ENCODE data around the gene RFX3. TPM values are rescaled to one million over a fixed set of nuclear protein-coding genes. Genes with fewer than 3 reads are reported as not detected.

Gene RFX3
- total and polyA plus RNA-seq, 2 of the 13 experiments (the other 11 are each of a cell fraction or from before 2014, with no cell fraction given) = 2.7 to 5.3 TPM

DNA sequence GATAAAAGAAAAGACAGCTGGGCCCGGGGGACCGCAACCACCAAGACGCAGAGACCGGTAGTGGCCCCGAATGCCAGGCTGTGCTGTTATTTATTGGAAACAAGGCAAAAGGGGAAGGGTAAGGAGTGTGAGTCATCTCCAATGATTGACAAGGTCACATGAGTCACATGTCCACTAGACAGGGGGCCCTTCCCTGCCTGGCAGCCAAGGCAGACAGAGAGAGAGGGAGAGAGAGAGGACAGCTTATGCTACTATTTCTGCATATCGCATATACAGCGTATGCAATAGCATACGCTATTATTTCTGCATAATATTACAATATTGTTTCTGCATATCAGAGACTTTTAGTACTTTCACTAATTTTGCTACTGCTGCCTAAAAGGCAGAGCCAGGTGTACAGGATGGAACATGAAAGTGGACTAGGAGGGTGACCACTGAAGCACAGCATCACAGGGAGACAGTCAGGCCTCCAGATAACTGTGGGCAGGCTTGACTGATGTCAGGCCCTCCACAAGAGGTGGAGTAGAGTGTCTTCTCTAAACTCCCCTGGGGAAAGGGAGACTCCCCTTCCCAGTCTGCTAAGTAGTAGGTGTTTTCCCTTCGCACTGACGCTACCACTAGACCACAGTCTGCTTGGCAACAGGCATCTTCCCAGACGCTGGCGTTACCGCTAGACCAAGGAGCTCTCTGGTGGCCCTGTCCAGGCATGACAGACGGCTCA is 50.3 kb downstream of the RFX3 start:
- CTCF ChIA-PET (ENCODE audit: low intra/inter-chr PET ratio, low total read pairs) = no interaction called here
- H3K9ac ChIP-seq (ENCODE audit: insufficient read depth, low read depth, low read length) = no peak overlapping the region
- no peak for TF ChIP-seq CC2D1A (CRISPR knock-in tag; IDR thresholded peaks at IDR 0.05)
- no peak for TF ChIP-seq MAFK (conservative IDR thresholded peaks at IDR 0.05 in 1 of 2, IDR thresholded peaks at IDR 0.05 in 1 of 2; ENCODE audit: low read length in 2 of 2)
- TF ChIP-seq ZNF17 (CRISPR knock-in tag; IDR thresholded peaks at IDR 0.05) = no peak
- TF ChIP-seq BHLHE40 (IDR thresholded peaks at IDR 0.05; ENCODE audit: low read length) = peak; percentile 45; the same call in 1 of the 2 replicates
- TF ChIP-seq, protein P1, sequence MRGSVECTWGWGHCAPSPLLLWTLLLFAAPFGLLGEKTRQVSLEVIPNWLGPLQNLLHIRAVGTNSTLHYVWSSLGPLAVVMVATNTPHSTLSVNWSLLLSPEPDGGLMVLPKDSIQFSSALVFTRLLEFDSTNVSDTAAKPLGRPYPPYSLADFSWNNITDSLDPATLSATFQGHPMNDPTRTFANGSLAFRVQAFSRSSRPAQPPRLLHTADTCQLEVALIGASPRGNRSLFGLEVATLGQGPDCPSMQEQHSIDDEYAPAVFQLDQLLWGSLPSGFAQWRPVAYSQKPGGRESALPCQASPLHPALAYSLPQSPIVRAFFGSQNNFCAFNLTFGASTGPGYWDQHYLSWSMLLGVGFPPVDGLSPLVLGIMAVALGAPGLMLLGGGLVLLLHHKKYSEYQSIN (CRISPR knock-in tag; IDR thresholded peaks at IDR 0.05; ENCODE audit: borderline replicate concordance) = no peak
- TF ChIP-seq, protein P2, sequence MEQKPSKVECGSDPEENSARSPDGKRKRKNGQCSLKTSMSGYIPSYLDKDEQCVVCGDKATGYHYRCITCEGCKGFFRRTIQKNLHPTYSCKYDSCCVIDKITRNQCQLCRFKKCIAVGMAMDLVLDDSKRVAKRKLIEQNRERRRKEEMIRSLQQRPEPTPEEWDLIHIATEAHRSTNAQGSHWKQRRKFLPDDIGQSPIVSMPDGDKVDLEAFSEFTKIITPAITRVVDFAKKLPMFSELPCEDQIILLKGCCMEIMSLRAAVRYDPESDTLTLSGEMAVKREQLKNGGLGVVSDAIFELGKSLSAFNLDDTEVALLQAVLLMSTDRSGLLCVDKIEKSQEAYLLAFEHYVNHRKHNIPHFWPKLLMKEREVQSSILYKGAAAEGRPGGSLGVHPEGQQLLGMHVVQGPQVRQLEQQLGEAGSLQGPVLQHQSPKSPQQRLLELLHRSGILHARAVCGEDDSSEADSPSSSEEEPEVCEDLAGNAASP (CRISPR knock-in tag; IDR thresholded peaks at IDR 0.05; ENCODE audit: borderline replicate concordance) = no peak
- TF ChIP-seq TBX3 (IDR thresholded peaks at IDR 0.05; ENCODE audit: borderline replicate concordance) = no peak
- no peak for TF ChIP-seq ATF1 (CRISPR knock-in tag; IDR thresholded peaks at IDR 0.05)
- no peak for TF ChIP-seq SRSF9 (IDR thresholded peaks at IDR 0.05; ENCODE audit: borderline replicate concordance, insufficient read depth, low read depth, low read length, poor library complexity, severe bottlenecking)
- TF ChIP-seq, protein P3, sequence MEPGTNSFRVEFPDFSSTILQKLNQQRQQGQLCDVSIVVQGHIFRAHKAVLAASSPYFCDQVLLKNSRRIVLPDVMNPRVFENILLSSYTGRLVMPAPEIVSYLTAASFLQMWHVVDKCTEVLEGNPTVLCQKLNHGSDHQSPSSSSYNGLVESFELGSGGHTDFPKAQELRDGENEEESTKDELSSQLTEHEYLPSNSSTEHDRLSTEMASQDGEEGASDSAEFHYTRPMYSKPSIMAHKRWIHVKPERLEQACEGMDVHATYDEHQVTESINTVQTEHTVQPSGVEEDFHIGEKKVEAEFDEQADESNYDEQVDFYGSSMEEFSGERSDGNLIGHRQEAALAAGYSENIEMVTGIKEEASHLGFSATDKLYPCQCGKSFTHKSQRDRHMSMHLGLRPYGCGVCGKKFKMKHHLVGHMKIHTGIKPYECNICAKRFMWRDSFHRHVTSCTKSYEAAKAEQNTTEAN (CRISPR knock-in tag; conservative IDR thresholded peaks at IDR 0.05) = no peak
- TF ChIP-seq, protein P4, sequence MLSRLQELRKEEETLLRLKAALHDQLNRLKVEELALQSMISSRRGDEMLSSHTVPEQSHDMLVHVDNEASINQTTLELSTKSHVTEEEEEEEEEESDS (CRISPR knock-in tag; IDR thresholded peaks at IDR 0.05; ENCODE audit: borderline replicate concordance) = no peak
- TF ChIP-seq, protein P5, sequence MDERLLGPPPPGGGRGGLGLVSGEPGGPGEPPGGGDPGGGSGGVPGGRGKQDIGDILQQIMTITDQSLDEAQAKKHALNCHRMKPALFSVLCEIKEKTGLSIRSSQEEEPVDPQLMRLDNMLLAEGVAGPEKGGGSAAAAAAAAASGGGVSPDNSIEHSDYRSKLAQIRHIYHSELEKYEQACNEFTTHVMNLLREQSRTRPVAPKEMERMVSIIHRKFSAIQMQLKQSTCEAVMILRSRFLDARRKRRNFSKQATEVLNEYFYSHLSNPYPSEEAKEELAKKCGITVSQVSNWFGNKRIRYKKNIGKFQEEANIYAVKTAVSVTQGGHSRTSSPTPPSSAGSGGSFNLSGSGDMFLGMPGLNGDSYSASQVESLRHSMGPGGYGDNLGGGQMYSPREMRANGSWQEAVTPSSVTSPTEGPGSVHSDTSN (CRISPR knock-in tag; IDR thresholded peaks at IDR 0.05) = peak; percentile 76
- no peak for TF ChIP-seq ZNF441 (CRISPR knock-in tag; IDR thresholded peaks at IDR 0.05; ENCODE audit: borderline replicate concordance)
- TF ChIP-seq, protein P6, sequence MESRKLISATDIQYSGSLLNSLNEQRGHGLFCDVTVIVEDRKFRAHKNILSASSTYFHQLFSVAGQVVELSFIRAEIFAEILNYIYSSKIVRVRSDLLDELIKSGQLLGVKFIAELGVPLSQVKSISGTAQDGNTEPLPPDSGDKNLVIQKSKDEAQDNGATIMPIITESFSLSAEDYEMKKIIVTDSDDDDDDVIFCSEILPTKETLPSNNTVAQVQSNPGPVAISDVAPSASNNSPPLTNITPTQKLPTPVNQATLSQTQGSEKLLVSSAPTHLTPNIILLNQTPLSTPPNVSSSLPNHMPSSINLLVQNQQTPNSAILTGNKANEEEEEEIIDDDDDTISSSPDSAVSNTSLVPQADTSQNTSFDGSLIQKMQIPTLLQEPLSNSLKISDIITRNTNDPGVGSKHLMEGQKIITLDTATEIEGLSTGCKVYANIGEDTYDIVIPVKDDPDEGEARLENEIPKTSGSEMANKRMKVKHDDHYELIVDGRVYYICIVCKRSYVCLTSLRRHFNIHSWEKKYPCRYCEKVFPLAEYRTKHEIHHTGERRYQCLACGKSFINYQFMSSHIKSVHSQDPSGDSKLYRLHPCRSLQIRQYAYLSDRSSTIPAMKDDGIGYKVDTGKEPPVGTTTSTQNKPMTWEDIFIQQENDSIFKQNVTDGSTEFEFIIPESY (CRISPR knock-in tag; IDR thresholded peaks at IDR 0.05) = peak; percentile 93
- no peak for TF ChIP-seq NFIB (CRISPR knock-in tag; IDR thresholded peaks at IDR 0.05; ENCODE audit: borderline replicate concordance)

More for the DNA sequence above, 50.3 kb downstream of the RFX3 start:
- H3K27me3 ChIP-seq (ENCODE audit: control insufficient read depth in 1 of 2, insufficient read depth in 2 of 2, low read length in 2 of 2) = no peaks in the 10 kb centered on the region
- no TSS peak for BruUV-seq (replicated peaks)
- no peaks in the 10 kb centered on the region for H3K36me3 ChIP-seq (replicated peaks in 1 of 2; ENCODE audit: control insufficient read depth in 1 of 2, insufficient read depth in 2 of 2, low read length in 2 of 2)
- no peak for FAIRE-seq
- no peak overlapping the region for H3K4me3 ChIP-seq (replicated peaks in 1 of 3; ENCODE audit: insufficient read depth in 1 of 3, low read depth in 2 of 3, low read length in 3 of 3)
- POLR2A ChIA-PET = interaction anchor here (1.6 kb wide), 1 partner anchor 52 kb away, joined by 10 read pairs; no protein-coding TSS in a partner anchor
- peak; percentile 27 for DNase-seq (ENCODE audit: low spot score)
- in situ Hi-C loops (cut with HindIII; ENCODE audit: extremely low pct_ligation_motif_present, low pct_unique_long_range_greater_than_20kb) (loop anchor here (5.0 kb wide), 1 partner anchor 37 kb away; no protein-coding TSS in a partner anchor), intact Hi-C loops (cut with micrococcal nuclease; ENCODE audit: unreplicated experiment) (no loop called here)
- H4K20me1 ChIP-seq (ENCODE audit: insufficient read depth, low read length) = no peaks in the 10 kb centered on the region
- no peaks in the 10 kb centered on the region for H3K9me3 ChIP-seq (ENCODE audit: low read length)
- no peaks in the 10 kb centered on the region for H3K79me2 ChIP-seq (ENCODE audit: insufficient read depth, low read length)
- no peak overlapping the region for H3K4me2 ChIP-seq (ENCODE audit: low read depth, low read length)
- H2AFZ ChIP-seq (ENCODE audit: low read length) = no peak overlapping the region
- 91% methylated on average over 14 of the region's 14 CpGs for WGBS (ENCODE audit: low lambda C conversion rate)
- peak; percentile 43; the same call in 2 of the 3 replicates for ATAC-seq
- H3K27ac ChIP-seq (ENCODE audit: extremely low read length, insufficient read depth, low read length) = no peak overlapping the region
- peaks cover 17% of the 10 kb centered on the region for H3K4me1 ChIP-seq (ENCODE audit: insufficient read depth, low read length)

Measured in HepG2 (cell line).